GM18909 (cell line): ENCODE measurements around the gene DDX6.
"Not testable (repeated sequence)": the region's sequence is repeated elsewhere in the genome, so short reads cannot be mapped to it uniquely, and the experiment has no call there.

Experiments used
- ATAC-seq: cut with Tn5 transposase; IDR thresholded peaks from one replicate; pipeline ENCODE4 v1.9.1; 2021; ENCODE audit warnings: mild to moderate bottlenecking; ENCODE audit not compliant: unreplicated experiment, poor library complexity

The DDX6 gene

DNA sequence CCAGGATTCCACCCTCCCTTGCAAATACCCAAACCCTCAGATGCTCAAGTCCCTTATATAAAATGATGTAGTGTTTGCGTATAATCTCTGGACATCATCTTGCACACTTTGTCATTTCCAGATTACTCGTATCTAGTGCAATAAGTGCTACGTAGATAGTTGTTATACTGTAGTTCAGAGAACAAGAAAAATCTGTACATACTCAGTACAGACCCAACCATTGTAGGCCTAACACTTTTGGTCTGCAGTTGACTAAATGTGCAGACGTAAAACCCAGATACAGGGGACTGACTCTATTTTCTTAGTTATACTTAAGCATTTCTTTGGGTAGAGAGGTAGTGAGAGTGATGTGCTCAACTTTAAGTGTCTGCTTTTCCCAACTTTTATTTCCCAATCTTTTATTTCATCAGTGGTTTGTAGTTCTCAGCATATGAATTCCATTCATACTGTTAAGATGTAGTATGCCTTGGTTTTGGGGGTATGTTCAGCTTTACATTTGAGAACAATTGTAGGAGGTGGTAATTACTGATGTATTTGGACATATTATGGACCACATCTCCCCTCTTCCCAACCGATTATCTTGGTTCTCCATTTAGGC is 43.9 kb downstream of the DDX6 start:
- ATAC-seq = no peak

DNA sequence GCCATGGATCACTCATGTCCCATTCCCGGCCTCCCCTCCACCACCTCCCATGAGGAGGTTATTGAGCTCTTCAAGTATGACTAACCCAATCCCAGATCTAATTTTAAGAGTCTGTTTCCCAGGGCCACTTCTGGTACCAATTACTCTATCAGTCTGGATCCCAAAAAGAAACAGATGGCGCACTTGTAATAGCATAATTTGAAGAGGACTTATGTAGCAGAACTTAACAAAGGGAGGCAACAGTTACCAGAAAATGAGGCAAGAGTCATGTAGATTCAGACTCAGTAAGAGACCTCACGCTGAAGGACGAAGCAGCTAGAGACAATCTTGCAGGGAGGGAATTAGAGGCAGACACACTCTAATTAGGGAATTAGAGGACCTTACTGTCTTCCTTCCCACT is 46.9 kb downstream of the DDX6 start:
- no peak for ATAC-seq

- no peak for ATAC-seq
These were observed 48.7 kb downstream of the DDX6 start for GRCh38 chr11:118742304-118742703.

GRCh38 chr11:118740892-118741291 is 50.1 kb downstream of the DDX6 start:
- no peak for ATAC-seq

GRCh38 chr11:118735203-118735602 is 55.8 kb downstream of the DDX6 start:
- ATAC-seq = no peak

GRCh38 chr11:118734031-118734430 is 56.9 kb downstream of the DDX6 start:
- no peak for ATAC-seq

GRCh38 chr11:118729753-118730152 is 61.2 kb downstream of the DDX6 start:
- ATAC-seq = not testable (repeated sequence)

DNA sequence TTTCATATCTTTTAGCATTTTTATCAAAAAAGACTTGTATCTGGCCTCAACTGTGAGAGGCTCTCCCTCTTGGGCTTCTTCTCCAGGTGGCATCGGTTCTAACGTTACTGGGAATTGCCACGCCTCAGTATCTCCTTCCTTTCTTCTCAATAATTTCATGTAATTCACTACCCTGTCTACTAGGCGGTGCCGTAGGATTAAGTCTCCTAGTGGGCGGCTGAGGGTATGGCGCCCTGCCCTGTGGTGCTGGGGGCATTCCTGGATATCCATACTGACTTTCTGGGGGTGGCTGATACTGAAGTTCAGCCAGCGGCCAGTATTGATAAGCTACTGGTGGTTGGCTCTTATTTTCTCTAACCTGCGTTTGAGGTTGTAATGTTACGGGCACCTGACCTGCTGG is 62.9 kb downstream of the DDX6 start:
- not testable (repeated sequence) for ATAC-seq

DNA sequence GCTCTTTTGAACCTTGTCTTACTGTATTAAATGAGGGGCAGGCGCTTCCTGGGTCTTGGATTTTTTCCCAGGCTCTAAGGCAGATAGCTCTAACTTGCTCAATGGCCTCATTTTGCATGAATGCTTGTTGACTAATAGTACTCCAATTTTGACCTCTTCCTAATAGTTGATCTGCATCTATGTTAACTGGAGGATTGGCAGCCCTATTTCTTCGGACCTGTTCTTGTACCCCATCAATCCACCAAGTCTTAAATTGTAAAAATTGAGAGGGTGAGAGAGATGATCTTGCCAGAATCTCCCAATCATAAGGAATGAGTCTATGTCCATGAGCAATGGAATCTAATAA is 63.3 kb downstream of the DDX6 start:
- not testable (repeated sequence) for ATAC-seq

- ATAC-seq = not testable (repeated sequence)
These were observed 63.8 kb downstream of the DDX6 start for GRCh38 chr11:118727001-118727720.

- not testable (repeated sequence) for ATAC-seq
These were observed 69.4 kb downstream of the DDX6 start for GRCh38 chr11:118721478-118722015.

GRCh38 chr11:118720740-118721139 is 70.2 kb downstream of the DDX6 start:
- ATAC-seq = not testable (repeated sequence)

DNA sequence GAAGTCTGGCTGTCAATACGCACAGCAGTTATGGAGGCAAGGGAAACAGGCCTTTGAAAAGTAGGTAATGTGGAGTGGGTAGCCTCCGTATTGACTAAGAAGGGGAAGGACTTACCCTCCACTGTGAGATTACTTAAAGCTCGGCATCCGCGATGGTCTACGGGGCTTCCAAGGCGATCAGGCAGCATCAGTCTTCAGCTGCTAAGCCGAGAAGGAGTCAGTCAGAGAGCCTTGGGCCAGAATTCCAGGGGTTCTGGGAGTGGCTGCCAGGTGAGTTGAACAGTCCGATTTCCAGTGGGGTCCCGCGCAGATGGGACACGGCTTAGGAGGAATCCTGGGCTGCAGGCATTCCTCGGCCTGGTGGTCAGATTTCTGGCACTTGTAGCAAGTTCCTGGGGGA is 70.9 kb downstream of the DDX6 start:
- ATAC-seq = not testable (repeated sequence)

GRCh38 chr11:118718562-118718961 is 72.4 kb downstream of the DDX6 start:
- not testable (repeated sequence) for ATAC-seq

DNA sequence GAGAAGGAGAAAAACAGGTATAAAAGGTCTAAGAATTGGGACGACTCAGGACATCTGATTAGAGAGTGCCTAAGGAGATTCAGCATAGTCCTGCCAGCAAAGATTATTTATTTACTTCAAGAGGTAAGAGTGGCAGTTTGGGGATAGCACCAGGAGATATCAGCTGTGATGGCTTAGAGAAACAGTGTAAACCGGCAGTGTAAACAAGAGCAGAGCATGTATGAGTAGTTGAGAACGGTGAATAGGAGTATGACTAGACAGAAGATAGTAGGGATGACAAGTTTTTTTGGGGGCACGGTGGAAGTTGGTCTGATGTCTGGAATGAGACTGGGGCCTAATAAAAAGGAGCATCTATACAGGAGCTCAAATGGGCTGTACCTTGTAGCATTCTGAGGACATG is 73.2 kb downstream of the DDX6 start:
- ATAC-seq = not testable (repeated sequence)

DNA sequence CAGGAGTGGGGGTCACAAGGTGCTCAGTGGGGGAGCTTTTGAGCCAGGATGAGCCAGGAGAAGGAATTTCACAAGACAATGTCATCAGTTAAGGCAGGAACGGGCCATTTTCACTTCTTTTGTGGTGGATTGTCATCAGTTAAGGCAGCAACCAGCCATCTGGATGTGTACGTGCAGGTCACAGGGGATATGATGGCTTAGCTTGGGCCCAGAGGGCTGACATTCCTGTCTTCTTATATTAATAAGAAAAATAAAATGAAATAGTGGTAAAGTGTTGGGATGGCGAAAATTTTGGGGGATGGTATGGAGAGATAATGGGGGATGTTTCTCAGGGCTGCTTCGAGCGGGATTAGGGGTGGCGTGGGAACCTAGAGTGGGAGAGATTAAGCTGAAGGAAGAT is 73.7 kb downstream of the DDX6 start:
- not testable (repeated sequence) for ATAC-seq

- ATAC-seq = no peak
These were observed 75.1 kb downstream of the DDX6 start for GRCh38 chr11:118715837-118716260.

DNA sequence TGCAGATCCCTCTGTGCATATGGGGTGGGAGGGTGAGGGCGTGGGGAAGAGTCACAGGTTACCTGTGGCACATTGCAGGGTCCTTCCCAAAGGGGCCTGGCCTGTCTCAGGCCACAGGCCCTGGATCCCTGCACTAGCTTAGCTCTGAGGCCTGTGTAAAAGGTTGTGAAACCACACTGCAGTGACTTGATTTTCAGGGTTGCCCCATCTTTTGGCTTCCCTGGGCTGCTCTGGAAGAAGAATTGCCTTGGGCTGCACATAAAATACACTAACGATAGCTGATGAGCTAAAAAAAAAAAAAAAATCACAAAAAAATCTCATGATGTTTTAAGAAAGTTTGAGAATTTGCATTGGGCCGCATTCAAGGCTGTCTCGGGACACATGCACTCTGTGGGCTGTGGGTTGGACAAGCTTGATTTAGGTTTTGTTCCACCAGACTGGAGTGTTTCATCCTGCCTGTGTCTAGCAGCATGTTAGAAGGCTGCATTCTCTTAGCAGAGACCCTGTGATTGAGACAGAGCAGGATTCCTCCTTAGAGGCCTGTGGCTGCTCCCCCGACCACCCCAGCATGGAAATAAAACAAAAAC is 75.6 kb downstream of the DDX6 start:
- ATAC-seq = no peak

GRCh38 chr11:118714816-118715215 is 76.1 kb downstream of the DDX6 start:
- no peak for ATAC-seq

GRCh38 chr11:118714416-118714815 is 76.5 kb downstream of the DDX6 start:
- not testable (repeated sequence) for ATAC-seq

DNA sequence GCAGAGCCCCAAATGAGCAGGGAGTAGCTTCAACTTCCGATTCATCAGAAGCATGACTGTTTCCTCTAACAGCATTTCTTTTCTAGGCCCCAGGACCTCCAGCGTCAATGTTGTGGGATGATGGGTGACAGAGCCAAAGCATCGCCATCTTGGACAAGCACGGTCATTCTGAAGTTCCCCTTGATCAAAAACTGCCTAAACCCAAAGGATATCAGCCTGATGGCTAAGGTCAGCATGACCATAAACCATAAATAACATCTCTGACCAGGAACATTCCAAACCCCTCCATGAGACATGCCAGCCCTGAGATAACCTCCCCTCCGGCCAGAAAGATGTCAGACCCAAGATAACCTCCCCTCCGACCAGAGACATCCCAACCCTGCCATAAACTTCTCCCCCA is 82.7 kb downstream of the DDX6 start:
- ATAC-seq = no peak

GRCh38 chr11:118706546-118706825 is 84.5 kb downstream of the DDX6 start:
- ATAC-seq = no peak
